Glutamatergic neuron (in vitro differentiated cells): Measurements from ENCODE around the gene MAGI1. TPM values are rescaled to one million over a fixed set of nuclear protein-coding genes. Genes with fewer than 3 reads are reported as not detected.

Source experiments
- DNase-seq: peaks from one replicate; pipeline ENCODE4 v3.0.0; 2022
- H3K27ac Mint-ChIP-seq: one replicate; pipeline ENCODE4 v1.8.0; 2020; ENCODE audit warnings: mild to moderate bottlenecking, mixed read lengths, inconsistent platforms; ENCODE audit not compliant: unreplicated experiment
- H3K27me3 Mint-ChIP-seq: one replicate; pipeline ENCODE4 v1.8.0; 2020; ENCODE audit warnings: mild to moderate bottlenecking, moderate library complexity, mixed read lengths, inconsistent platforms; ENCODE audit not compliant: unreplicated experiment
- H3K36me3 Mint-ChIP-seq: one replicate; pipeline ENCODE4 v1.8.0; 2020; ENCODE audit warnings: mild to moderate bottlenecking, mixed read lengths, inconsistent platforms; ENCODE audit not compliant: unreplicated experiment
- H3K4me1 Mint-ChIP-seq: one replicate; pipeline ENCODE4 v1.8.0; 2020; ENCODE audit warnings: mild to moderate bottlenecking, low read depth, mixed read lengths, inconsistent platforms; ENCODE audit not compliant: unreplicated experiment
- H3K4me3 Mint-ChIP-seq: one replicate; pipeline ENCODE4 v1.8.0; 2020; ENCODE audit warnings: mild to moderate bottlenecking, mixed read lengths, inconsistent platforms; ENCODE audit not compliant: unreplicated experiment
- H3K9me3 Mint-ChIP-seq: one replicate; pipeline ENCODE4 v1.8.0; 2020; ENCODE audit warnings: mild to moderate bottlenecking, moderate library complexity, mixed read lengths, inconsistent platforms; ENCODE audit not compliant: unreplicated experiment
- CTCF ChIP-seq: fragments of 200-600 bp; sonication (generic); IDR thresholded peaks from one replicate; pipeline ENCODE4 v1.5.0; 2021; ENCODE audit not compliant: partially characterized antibody, unreplicated experiment
- total RNA-seq: library from RNA; stranded (reverse); fragmentation: NEBNext Ultra II Directional; extraction: Animal tissue kit (Norgen Biotek cat#: 25700); gene quantifications from one replicate; pipeline ENCODE4 v1.2.1, GENCODE V29; 2021; ENCODE audit not compliant: unreplicated experiment

The MAGI1 gene
- total RNA-seq, 1 donor from 2014 or later = 46.5 TPM

- DNase-seq = no peak
- H3K4me1 Mint-ChIP-seq = peaks cover 17% of the 10 kb centered on the region
- peaks cover 4% of the 10 kb centered on the region for H3K9me3 Mint-ChIP-seq
- H3K4me3 Mint-ChIP-seq = no peak overlapping the region
- TF ChIP-seq CTCF = no peak
- no peak overlapping the region for H3K27ac Mint-ChIP-seq
- H3K36me3 Mint-ChIP-seq = no peaks in the 10 kb centered on the region
- H3K27me3 Mint-ChIP-seq = no peaks in the 10 kb centered on the region
Measured at GRCh38 chr3:65564483-65564882, 474.2 kb downstream of the MAGI1 start.

- Mint-ChIP-seq H3K36me3 (no peaks in the 10 kb centered on the region), H3K4me3 (no peak overlapping the region), H3K27ac (no peak overlapping the region), H3K9me3 (peaks cover 4% of the 10 kb centered on the region), H3K4me1 (peaks cover 17% of the 10 kb centered on the region), H3K27me3 (no peaks in the 10 kb centered on the region)
- no peak for DNase-seq
- TF ChIP-seq CTCF = no peak
Measured at GRCh38 chr3:65563861-65564260, 474.9 kb downstream of the MAGI1 start.

GRCh38 chr3:65562447-65562846 is 476.3 kb downstream of the MAGI1 start:
- Mint-ChIP-seq H3K27ac (no peak overlapping the region), H3K27me3 (no peaks in the 10 kb centered on the region), H3K4me3 (no peak overlapping the region), H3K36me3 (no peaks in the 10 kb centered on the region), H3K9me3 (peaks cover 4% of the 10 kb centered on the region), H3K4me1 (peaks cover 19% of the 10 kb centered on the region)
- TF ChIP-seq CTCF = no peak
- no peak for DNase-seq

- Mint-ChIP-seq H3K27me3 (no peaks in the 10 kb centered on the region), H3K27ac (no peak overlapping the region), H3K9me3 (peaks cover 4% of the 10 kb centered on the region), H3K4me3 (no peak overlapping the region), H3K4me1 (peaks cover 19% of the 10 kb centered on the region), H3K36me3 (no peaks in the 10 kb centered on the region)
- no peak for DNase-seq
- TF ChIP-seq CTCF = no peak
Measured at GRCh38 chr3:65561617-65562016, 477.1 kb downstream of the MAGI1 start.

- H3K36me3 Mint-ChIP-seq = no peaks in the 10 kb centered on the region
- no peaks in the 10 kb centered on the region for H3K27me3 Mint-ChIP-seq
- no peak overlapping the region for H3K4me3 Mint-ChIP-seq
- peaks cover 19% of the 10 kb centered on the region for H3K4me1 Mint-ChIP-seq
- no peak overlapping the region for H3K27ac Mint-ChIP-seq
- no peak for DNase-seq
- peaks cover 4% of the 10 kb centered on the region for H3K9me3 Mint-ChIP-seq
- TF ChIP-seq CTCF = no peak
Measured at GRCh38 chr3:65560901-65561300, 477.8 kb downstream of the MAGI1 start.
